Gastrocnemius medialis (tissue), 4 donors: ENCODE measurements around the gene OCA2. TPM values are rescaled to one million over a fixed set of nuclear protein-coding genes. Genes with fewer than 3 reads are reported as not detected.

Source experiments
- ATAC-seq, 2 donors: fragments of 150-250 bp; one replicate each; pipeline ENCODE4 v1.9.1; 2016
- DNase-seq, 2 donors: peaks; one replicate each; pipeline ENCODE4 v3.0.0-alpha.2; 2019
- H3K27ac ChIP-seq, 4 donors: fragments of 200-600 bp; sonication (generic); 1 replicate in 1 of 4; 2 replicates in 3 of 4; pipeline ENCODE4 v1.5.1; 2016 to 2018; ENCODE audit warnings: mild to moderate bottlenecking in 2 of 4, moderate library complexity in 1 of 4
- H3K27me3 ChIP-seq, 3 donors: fragments of 200-600 bp; sonication (generic) in 2 of 3; 1 replicate in 1 of 3; 2 replicates in 2 of 3; pipeline versions ENCODE4 v1.5.1 to v1.6.0; 2016 to 2019; ENCODE audit warnings: mild to moderate bottlenecking in 1 of 3, moderate library complexity in 1 of 3
- H3K36me3 ChIP-seq, 2 donors: fragments of 200-600 bp; sonication (generic) in 1 of 2; one replicate each; pipeline ENCODE4 v1.5.1; 2017 to 2018
- H3K4me1 ChIP-seq, 2 donors: fragments of 200-600 bp; sonication (generic) in 1 of 2; one replicate each; pipeline ENCODE4 v1.5.1; 2016 to 2017; ENCODE audit warnings: mild to moderate bottlenecking in 2 of 2
- H3K4me3 ChIP-seq, 4 donors: fragments of 200-600 bp; sonication (generic) in 3 of 4; 1 replicate in 1 of 4; 2 replicates in 3 of 4; pipeline ENCODE4 v1.5.1; 2016 to 2019; ENCODE audit warnings: mild to moderate bottlenecking in 2 of 4
- H3K9me3 ChIP-seq, 3 donors: fragments of 200-600 bp; sonication (generic) in 2 of 3; 1 replicate in 1 of 3; 2 replicates in 2 of 3; pipeline ENCODE4 v1.5.1; 2016 to 2019
- POLR2A ChIP-seq, 2 donors: fragments of 450-650 bp; IDR thresholded peaks; one replicate each; pipeline ENCODE4 v1.6.1; 2017; ENCODE audit warnings: antibody characterized with exemption in 2 of 2, mild to moderate bottlenecking in 2 of 2, moderate library complexity in 2 of 2
- in situ Hi-C, 4 donors: fragments of 200-750 bp; cut with MboI; loops; one replicate each; pipeline versions ENCODE4 v1.15.0 to v1.8.0; 2017; ENCODE audit warnings: low sequenced_read_pairs in 4 of 4
- intact Hi-C: fragments of 100-400 bp; cut with DNase I; formaldehyde crosslinking; loops from one replicate; pipeline ENCODE4 v1.15.1; 2023; ENCODE audit warnings: low total_unique reads
- total RNA-seq, 4 donors: library from RNA; depleted of rRNA; stranded (reverse); fragments of >200 nt; gene quantifications; one replicate each; pipeline versions ENCODE4 v1.1.0 to v1.2.3, GENCODE V29; 2016
- TF ChIP-seq, protein P1 (sequence below), 5 experiments: fragments of 450-650 bp in 3 of 5; fragments of 200-600 bp in 2 of 5; sonication (generic) in 2 of 5; IDR thresholded peaks in 4 of 5; conservative IDR thresholded peaks in 1 of 5; 1 replicate in 4 of 5; 2 replicates in 1 of 5; pipeline ENCODE4 v1.5.1; 2016 to 2019; ENCODE audit warnings: antibody characterized with exemption in 5 of 5, mild to moderate bottlenecking in 3 of 5, moderate library complexity in 3 of 5

OCA2 gene
- total RNA-seq, 4 donors from 2014 or later, result 0.16 to 0.63 (median 0.41) TPM; not detected in 1

DNA sequence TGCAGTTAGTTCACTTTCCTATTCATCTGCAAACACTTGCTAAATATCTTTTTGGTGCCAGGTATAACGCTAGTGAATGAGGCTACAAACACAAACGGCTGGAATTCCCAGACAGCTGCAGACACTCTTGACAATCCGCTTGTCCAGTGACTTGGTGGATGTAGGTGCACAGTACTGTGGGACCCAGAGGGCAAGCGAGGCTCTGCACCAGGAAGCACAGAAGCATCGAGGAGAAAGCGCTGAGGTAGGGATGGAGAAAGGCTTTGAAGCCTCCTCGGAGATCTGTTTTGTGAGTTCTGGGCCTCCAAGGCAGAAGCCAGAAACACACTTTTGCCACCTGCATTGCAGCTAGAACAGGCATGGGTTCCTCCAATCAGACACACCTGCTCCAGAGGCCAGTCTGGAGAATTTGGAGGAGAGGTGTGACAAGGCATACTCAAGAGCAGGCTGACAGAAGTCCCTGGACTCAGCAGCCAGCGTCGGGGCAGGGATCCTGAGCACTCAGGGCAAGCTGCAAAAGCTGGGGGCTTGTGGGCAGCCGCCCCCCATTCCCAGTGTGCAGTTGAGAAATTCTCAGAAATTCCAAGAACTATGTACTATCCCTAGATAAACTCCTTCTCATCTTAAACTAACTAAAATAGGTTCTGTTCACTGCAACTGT lies 232.5 kb downstream of the OCA2 start:
- no peak overlapping the region for H3K4me3 ChIP-seq
- no peaks in the 10 kb centered on the region for H3K9me3 ChIP-seq
- intact Hi-C loops (no loop called here), in situ Hi-C loops (no loop called here)
- TF ChIP-seq, protein P1, sequence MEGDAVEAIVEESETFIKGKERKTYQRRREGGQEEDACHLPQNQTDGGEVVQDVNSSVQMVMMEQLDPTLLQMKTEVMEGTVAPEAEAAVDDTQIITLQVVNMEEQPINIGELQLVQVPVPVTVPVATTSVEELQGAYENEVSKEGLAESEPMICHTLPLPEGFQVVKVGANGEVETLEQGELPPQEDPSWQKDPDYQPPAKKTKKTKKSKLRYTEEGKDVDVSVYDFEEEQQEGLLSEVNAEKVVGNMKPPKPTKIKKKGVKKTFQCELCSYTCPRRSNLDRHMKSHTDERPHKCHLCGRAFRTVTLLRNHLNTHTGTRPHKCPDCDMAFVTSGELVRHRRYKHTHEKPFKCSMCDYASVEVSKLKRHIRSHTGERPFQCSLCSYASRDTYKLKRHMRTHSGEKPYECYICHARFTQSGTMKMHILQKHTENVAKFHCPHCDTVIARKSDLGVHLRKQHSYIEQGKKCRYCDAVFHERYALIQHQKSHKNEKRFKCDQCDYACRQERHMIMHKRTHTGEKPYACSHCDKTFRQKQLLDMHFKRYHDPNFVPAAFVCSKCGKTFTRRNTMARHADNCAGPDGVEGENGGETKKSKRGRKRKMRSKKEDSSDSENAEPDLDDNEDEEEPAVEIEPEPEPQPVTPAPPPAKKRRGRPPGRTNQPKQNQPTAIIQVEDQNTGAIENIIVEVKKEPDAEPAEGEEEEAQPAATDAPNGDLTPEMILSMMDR (IDR thresholded peaks at IDR 0.05 in 4 of 5, conservative IDR thresholded peaks at IDR 0.05 in 1 of 5), result no peak
- no peak for TF ChIP-seq POLR2A (IDR thresholded peaks at IDR 0.05)
- ATAC-seq (no peak), DNase-seq (no peak)
- H3K27ac ChIP-seq, result no peak overlapping the region
- H3K4me1 ChIP-seq, result no peaks in the 10 kb centered on the region
- H3K27me3 ChIP-seq, result peaks cover 0 to 3% (median 0%) of the 10 kb centered on the region in 3 donors
- H3K36me3 ChIP-seq, result no peaks in the 10 kb centered on the region

DNA sequence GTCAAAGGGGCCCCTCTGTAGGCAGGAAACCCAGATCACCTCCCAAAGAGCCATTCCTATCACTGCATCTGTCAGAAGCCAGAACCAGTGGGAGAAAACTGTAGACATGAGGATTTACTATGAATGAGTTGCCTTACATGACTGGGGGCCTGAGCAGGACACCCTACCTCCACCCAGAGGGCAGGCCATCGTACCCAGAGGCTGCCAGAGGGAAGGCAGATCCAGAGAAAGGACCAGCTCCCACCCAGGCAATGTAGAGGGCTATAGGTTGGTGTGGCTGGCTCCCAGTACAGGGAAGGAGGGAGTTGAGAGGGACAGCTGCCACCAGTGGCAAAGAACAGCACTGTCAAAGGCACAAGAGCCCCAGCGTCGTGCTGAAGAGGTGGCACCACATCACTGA lies 233.2 kb downstream of the OCA2 start:
- Histone ChIP-seq H3K4me3 (no peak overlapping the region), H3K36me3 (no peaks in the 10 kb centered on the region), H3K4me1 (no peaks in the 10 kb centered on the region), H3K9me3 (no peaks in the 10 kb centered on the region), H3K27ac (no peak overlapping the region), H3K27me3 (peaks cover 0 to 3% (median 0%) of the 10 kb centered on the region in 3 donors)
- intact Hi-C loops, result no loop called here
- no peak for DNase-seq
- ATAC-seq, result no peak
- in situ Hi-C loops, result no loop called here
- TF ChIP-seq POLR2A (IDR thresholded peaks at IDR 0.05), result no peak
- TF ChIP-seq, protein P1 (IDR thresholded peaks at IDR 0.05 in 4 of 5, conservative IDR thresholded peaks at IDR 0.05 in 1 of 5), result no peak

DNA sequence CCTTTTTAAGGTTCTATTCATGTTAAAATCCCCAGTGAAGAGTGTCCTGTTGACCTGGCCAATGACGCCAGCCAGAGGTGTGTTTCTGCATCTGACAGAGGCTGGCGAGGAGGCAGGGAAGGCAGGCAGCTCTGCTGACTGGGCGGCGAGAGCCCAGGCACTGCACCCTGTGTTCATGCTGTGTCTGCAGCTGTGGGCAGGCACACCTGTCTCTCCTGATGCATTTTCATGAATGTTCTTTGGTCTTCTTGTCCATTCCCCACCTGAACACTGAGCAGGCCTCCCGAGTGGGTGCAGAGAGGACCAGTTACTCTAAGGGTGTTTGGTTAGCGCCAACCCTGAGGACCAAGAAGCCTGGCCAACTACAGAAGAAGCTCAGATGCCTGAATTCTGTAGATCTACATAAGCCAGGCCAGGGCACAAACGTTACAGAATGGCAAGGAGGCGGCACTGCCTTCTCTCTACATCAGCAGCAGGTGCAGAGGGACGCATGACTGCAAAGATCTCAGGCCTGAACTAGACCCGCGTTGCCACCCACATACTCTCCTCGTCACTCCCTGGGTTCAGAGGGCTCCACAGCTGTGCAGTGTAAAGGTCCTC lies 233.7 kb downstream of the OCA2 start:
- in situ Hi-C loops (no loop called here), intact Hi-C loops (no loop called here)
- Histone ChIP-seq H3K4me3 (no peak overlapping the region), H3K27me3 (peaks cover 0 to 3% (median 0%) of the 10 kb centered on the region in 3 donors), H3K36me3 (no peaks in the 10 kb centered on the region), H3K9me3 (no peaks in the 10 kb centered on the region), H3K27ac (no peak overlapping the region), H3K4me1 (no peaks in the 10 kb centered on the region)
- no peak for ATAC-seq
- no peak for TF ChIP-seq POLR2A (IDR thresholded peaks at IDR 0.05)
- TF ChIP-seq, protein P1 (IDR thresholded peaks at IDR 0.05 in 4 of 5, conservative IDR thresholded peaks at IDR 0.05 in 1 of 5), result no peak
- DNase-seq, result no peak

DNA sequence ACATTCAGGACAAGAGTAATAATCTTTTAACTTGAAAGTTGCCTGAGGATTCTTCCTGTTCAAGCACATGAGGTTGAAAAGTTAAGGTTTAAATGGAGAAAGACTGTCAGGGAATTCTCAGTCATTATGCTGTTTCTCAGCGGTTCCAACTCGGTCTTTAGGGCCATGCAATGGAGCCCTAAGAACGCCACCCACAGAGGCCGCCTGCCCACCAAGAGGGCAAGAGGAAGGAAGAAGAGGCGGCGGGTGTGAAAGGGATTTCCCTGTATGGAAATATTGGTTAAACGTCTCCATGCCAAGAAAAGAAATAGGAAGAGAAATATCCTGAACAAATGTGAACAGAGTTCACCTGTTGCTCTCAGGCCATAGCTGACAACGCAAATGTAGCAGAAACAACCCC lies 234.4 kb downstream of the OCA2 start:
- no peak overlapping the region for H3K27ac ChIP-seq
- ATAC-seq (no peak), DNase-seq (no peak)
- TF ChIP-seq, protein P1 (IDR thresholded peaks at IDR 0.05 in 4 of 5, conservative IDR thresholded peaks at IDR 0.05 in 1 of 5), result no peak
- TF ChIP-seq POLR2A (IDR thresholded peaks at IDR 0.05), result no peak
- no peaks in the 10 kb centered on the region for H3K4me1 ChIP-seq
- no peak overlapping the region for H3K4me3 ChIP-seq
- in situ Hi-C loops, result no loop called here
- H3K36me3 ChIP-seq, result no peaks in the 10 kb centered on the region
- intact Hi-C loops, result no loop called here
- peaks cover 0 to 3% (median 0%) of the 10 kb centered on the region in 3 donors for H3K27me3 ChIP-seq
- no peaks in the 10 kb centered on the region for H3K9me3 ChIP-seq
